ENCODE results near the gene MRNIP.

DNA sequence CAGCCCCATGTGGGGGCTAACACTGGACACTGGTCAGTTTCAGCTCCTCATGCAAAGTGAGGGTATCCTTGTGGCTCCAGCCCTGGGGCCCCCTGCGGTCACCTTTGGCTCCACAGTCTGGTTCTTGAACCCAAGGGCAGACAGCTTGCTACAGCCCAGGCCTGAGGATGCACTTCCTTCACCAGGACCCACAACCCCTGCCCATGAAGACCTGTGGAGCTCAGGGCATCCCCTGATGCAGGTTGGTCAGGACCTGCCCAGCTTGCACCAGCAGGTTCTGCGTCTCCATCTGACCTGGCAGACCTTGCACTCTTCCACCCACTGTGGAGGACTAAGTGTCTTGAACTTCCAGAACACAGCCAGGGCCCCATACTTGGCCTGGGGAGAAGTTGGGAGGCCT, 3.7 kb upstream of the MRNIP start:
- TF ChIP-seq, protein P1, sequence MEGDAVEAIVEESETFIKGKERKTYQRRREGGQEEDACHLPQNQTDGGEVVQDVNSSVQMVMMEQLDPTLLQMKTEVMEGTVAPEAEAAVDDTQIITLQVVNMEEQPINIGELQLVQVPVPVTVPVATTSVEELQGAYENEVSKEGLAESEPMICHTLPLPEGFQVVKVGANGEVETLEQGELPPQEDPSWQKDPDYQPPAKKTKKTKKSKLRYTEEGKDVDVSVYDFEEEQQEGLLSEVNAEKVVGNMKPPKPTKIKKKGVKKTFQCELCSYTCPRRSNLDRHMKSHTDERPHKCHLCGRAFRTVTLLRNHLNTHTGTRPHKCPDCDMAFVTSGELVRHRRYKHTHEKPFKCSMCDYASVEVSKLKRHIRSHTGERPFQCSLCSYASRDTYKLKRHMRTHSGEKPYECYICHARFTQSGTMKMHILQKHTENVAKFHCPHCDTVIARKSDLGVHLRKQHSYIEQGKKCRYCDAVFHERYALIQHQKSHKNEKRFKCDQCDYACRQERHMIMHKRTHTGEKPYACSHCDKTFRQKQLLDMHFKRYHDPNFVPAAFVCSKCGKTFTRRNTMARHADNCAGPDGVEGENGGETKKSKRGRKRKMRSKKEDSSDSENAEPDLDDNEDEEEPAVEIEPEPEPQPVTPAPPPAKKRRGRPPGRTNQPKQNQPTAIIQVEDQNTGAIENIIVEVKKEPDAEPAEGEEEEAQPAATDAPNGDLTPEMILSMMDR (IDR thresholded peaks at IDR 0.05; ENCODE audit: low read length) = no peak
- no peak for TF ChIP-seq EZH2 (IDR thresholded peaks at IDR 0.05; ENCODE audit: borderline replicate concordance, low read length)

Data from OCI-LY1 (cell line).